ENCODE data around the gene PBX3. TPM values are rescaled to one million over a fixed set of nuclear protein-coding genes. Genes with fewer than 3 reads are reported as not detected.

PBX3 gene
- total RNA-seq, 1 donor from 2014 or later: 46.1 TPM

DNA sequence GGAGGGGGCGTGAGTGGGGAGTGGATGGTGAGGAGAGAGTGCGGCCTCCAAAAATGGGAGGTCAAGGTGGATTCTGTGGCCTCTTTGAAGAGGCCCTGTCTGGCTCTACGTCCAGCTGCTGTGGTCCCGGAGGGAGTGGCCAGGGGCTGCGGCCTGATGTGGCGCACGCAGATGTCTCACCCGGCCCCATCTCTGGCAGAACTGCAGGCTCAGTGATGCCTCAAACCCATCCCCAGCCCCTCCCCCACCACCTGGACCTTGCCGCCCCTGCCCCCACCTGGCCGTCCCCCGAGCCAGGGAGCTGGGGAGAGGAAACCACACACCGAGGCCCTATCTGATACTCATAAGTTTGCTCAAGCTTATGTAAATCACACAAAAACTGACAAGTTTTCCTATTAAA, 267.6 kb downstream of the PBX3 start:
- no peaks in the 10 kb centered on the region for H3K36me3 ChIP-seq
- peaks cover 2% of the 10 kb centered on the region for H3K9me3 ChIP-seq
- no peaks in the 10 kb centered on the region for H3K4me1 ChIP-seq
- no peak overlapping the region for H3K27ac ChIP-seq
- intact Hi-C loops (cut with DNase I): no loop called here
- ATAC-seq: no peak
- TF ChIP-seq, protein P1, sequence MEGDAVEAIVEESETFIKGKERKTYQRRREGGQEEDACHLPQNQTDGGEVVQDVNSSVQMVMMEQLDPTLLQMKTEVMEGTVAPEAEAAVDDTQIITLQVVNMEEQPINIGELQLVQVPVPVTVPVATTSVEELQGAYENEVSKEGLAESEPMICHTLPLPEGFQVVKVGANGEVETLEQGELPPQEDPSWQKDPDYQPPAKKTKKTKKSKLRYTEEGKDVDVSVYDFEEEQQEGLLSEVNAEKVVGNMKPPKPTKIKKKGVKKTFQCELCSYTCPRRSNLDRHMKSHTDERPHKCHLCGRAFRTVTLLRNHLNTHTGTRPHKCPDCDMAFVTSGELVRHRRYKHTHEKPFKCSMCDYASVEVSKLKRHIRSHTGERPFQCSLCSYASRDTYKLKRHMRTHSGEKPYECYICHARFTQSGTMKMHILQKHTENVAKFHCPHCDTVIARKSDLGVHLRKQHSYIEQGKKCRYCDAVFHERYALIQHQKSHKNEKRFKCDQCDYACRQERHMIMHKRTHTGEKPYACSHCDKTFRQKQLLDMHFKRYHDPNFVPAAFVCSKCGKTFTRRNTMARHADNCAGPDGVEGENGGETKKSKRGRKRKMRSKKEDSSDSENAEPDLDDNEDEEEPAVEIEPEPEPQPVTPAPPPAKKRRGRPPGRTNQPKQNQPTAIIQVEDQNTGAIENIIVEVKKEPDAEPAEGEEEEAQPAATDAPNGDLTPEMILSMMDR (IDR thresholded peaks at IDR 0.05): no peak
- DNase-seq: no peak
- no peak overlapping the region for H3K4me3 ChIP-seq
- peaks cover 4% of the 10 kb centered on the region for H3K27me3 ChIP-seq (ENCODE audit: low read depth)

DNA sequence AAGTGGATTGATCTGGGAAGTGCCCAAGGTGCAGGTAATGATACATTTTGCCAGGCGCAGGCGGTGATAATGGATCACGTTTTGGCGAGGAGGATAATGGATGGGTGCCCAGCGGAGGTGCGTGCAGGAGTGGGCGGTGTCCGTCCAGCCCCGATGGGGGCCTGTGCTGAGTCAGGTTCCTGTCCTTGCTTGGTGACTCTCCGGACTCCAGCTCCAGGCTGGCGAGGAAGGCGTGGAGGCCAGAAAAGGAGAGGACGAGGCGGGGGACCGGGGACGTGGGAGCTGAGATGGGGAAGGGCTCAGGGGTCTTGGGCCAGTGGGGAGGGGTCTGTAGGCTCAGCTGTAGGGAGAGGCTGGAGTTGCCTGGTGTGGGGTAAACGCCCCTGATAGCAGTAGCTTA, 268.3 kb downstream of the PBX3 start:
- Histone ChIP-seq H3K4me3 (no peak overlapping the region), H3K27me3 (ENCODE audit: low read depth) (peaks cover 4% of the 10 kb centered on the region), H3K4me1 (no peaks in the 10 kb centered on the region), H3K27ac (no peak overlapping the region), H3K9me3 (no peaks in the 10 kb centered on the region), H3K36me3 (no peaks in the 10 kb centered on the region)
- intact Hi-C loops (cut with DNase I): no loop called here
- TF ChIP-seq, protein P1 (IDR thresholded peaks at IDR 0.05): no peak
- ATAC-seq (no peak), DNase-seq (no peak)

DNA sequence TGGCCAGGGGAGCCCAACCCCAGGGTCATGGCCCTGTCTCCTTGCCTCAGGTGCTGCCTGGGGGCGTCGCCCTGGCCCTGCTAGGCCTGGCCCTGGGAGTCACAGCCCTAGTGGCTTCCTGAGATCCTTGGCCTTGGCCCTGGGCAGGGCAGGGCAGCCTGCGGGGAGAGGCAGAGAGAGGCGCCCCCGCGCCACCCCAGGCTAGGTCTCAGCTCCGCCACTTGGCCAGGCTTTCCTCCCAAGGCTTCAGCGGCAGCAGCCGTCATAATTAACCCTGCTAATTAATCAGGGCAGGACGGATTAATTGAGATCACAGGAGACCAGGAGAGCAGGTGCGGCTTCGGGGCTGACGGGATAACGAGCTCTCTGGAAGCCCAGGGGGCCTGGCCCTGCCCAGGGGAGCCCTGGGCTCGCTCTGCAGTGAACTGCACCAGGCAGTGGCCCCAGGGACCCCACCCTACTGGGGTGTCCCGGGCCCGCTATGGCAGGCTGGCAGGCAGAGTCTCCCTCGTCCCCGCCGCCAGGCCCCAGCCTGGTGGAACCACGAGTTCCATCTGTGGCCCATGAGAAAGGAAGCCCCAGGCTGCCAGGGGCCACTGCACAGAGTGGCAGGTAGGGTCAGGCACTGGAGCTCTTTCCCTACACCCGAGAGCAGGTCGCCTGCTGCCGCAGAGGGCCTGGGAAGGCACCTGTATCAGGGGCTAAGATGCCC, 269.6 kb downstream of the PBX3 start:
- TF ChIP-seq, protein P1 (IDR thresholded peaks at IDR 0.05): no peak
- DNase-seq (no peak), ATAC-seq (peak in 1 of 2 donors; percentile 30)
- Histone ChIP-seq H3K27ac (no peak overlapping the region), H3K4me1 (no peaks in the 10 kb centered on the region), H3K4me3 (no peak overlapping the region), H3K9me3 (no peaks in the 10 kb centered on the region), H3K27me3 (ENCODE audit: low read depth) (peaks cover 4% of the 10 kb centered on the region), H3K36me3 (no peaks in the 10 kb centered on the region)
- intact Hi-C loops (cut with DNase I): no loop called here

Other genes starting within 250 kb of the PBX3 start
- gene MAPKAP1, start 40.2 kb upstream of the PBX3 start, total RNA-seq: 71.5 TPM

Data from lower lobe of right lung (tissue), 2 donors.